Stomach (tissue), 4 donors: ENCODE results near the gene RNASEH1.

Source experiments
- CTCF ChIP-seq, 7 experiments: fragments of 450-650 bp in 4 of 7; fragments of 200-600 bp in 3 of 7; sonication (generic) in 3 of 7; IDR thresholded peaks; one replicate each; pipeline ENCODE4 v1.5.1; 2016 to 2019; ENCODE audit warnings: antibody characterized with exemption in 7 of 7, control low read depth in 2 of 7, mild to moderate bottlenecking in 1 of 7
- POLR2A ChIP-seq, 4 donors: fragments of 450-650 bp; IDR thresholded peaks; one replicate each; pipeline ENCODE4 v1.6.1; 2016; ENCODE audit warnings: antibody characterized with exemption in 4 of 4, control low read depth in 2 of 4, mild to moderate bottlenecking in 1 of 4, moderate library complexity in 1 of 4
- POLR2AphosphoS5 ChIP-seq, 3 donors: sonication (generic); formaldehyde crosslinking; IDR thresholded peaks; one replicate each; pipeline ENCODE4 v1.6.1; 2016; ENCODE audit warnings: antibody characterized with exemption in 3 of 3

- no peak for TF ChIP-seq POLR2AphosphoS5 (IDR thresholded peaks at IDR 0.05)
- TF ChIP-seq CTCF (IDR thresholded peaks at IDR 0.05): no peak
- TF ChIP-seq POLR2A (IDR thresholded peaks at IDR 0.05): no peak
Observed at GRCh38 chr2:3588084-3588483, 30.0 kb upstream of the RNASEH1 start.
